ENCODE data around the gene FANCE.
"Not testable (repeated sequence)": the region's sequence is repeated elsewhere in the genome, so short reads cannot be mapped to it uniquely, and the experiment has no call there.

FANCE gene

DNA sequence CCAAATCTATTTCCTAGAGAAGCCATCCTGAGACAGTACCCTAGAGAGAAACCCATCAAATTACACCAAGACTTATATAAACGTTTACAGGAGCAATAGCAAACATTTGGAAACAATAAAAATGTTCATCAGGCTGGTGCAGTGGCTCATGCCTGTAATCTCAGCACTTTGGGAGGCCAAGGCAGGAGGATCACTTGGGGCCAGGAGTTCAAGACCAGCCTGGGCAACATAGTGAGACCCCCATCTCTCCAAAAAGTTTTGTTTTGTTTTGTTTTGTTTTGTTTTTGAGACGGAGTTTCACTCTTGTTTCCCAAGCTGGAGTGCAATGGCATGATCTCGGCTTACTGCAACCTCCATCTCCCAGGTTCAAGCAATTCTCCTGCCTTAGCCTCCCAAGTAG, 19.4 kb upstream of the FANCE start:
- not testable (repeated sequence) for DNase-seq

DNA sequence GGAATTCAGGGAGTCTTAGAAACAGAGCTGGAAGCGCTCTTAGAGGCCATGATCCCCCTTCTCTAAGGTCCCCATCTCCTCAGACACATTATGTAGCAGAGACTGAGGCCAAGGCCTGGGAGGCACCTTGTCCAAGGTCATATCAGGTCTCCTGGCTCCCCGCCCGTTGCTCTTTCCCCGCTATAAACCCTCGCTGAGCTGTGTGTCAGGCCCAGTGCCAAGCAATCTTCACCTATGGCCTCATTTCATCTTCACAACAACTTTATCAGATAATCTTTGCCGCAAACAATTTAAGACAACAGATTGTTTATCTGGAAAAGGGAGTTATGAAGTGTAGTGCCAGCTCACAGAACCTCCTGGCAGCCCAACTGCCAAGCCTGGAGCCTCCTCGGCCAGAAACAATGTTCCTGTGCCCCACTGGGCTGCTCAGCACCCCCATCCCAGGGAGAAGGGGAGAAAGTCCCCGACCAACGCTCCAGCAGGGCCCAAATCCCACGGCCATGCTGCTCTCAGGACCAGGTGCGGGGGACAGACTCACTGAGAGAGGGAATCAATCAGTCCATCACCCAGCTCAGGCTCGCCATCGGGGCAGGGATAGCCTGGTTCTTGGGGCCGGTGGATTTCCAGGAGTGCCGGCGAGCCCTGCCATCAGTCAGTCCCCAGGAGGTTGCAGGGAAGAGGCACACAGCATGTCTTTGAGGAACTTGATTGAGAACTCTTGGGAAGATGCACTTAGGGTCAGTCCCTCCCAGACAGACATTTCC, 16.9 kb upstream of the FANCE start:
- DNase-seq, result no peak

DNA sequence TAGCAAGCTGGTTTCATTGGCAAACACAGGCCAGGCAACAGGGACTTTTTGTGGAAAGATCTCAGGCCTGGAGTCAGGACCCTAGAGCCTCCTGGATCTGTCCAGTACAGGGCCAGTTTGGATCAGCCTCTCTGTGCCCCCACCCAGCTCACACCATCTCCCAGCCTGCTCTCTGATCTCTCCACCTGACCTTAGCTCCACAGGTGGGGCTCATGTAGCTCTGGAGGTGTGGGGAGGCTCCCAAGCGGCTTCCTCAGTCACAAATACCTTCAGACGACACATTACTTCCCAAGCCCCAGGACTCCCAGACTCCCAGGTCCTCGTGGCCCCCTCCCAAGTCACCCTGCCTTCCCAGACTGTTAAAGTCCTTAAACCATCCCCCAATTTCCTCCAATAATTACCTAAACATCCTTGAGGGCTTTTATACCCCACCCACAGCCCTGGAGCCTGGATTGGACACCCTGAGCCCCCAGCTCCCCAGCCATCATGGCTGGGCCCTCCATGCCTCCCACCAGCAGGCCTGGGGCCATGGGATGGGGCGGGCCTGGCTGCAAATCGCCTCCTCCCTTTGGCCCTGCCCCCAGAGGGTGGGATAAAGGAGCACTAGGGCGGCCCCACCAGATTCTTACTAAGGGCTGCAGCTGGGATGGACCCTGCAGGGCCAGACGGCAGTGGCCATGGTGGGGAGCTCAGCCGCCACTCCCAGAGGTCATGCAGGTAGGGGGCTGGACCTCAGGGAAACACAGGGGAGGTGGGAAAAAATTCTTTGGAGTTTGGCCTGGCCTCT, 15.9 kb upstream of the FANCE start:
- DNase-seq, result no peak

DNA sequence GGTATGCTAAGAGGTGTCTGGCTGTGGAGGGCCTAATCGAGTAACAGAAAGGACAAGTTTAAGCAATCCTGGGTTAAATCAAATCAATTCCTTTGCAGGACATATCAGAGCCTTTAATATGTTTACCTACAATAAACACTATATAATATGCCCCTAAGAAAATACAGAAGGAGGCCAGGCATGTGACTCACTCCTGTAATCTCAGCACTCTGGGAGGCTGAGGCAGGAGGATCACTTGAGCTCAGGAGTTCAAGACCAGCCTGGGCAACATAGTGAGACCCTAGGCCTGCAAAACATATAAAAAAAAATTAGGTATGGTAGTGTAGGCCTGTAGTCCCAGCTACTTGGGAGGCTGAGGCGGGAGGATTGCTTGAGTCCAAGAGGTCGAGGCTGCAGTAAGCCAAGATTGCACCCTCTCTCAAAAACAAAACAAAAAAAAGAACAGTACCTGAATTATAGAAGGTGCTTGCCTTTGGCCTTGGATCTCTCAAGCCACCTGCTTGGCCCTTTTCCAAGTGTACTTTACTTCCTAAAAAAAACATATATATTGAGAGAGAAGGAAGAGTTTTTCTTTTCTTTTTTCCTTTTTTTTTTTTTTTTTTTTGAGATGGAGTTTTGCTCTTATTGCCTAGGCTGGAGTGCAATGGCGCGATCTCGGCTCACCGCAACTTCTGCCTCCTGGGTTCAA, 13.6 kb upstream of the FANCE start:
- not testable (repeated sequence) for DNase-seq

DNA sequence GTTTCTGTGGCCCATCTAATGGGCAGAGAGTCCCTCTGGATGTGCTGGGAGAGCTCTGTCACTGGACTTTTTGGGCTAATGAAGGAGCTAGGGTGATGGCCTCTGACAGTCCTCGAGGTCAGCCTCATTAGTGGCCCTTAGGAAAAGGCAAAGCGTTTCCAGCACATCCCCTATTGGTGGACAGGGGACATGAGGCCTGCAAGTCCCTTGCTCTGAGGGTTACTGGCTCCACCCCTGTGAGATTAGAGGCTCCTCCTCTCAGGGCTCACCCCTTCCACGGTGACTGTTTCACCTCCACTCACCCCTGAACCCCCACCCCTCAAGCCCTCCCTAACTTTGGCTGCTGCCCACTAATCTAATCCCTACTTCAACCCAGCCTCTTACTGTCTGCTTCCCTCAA, 12.8 kb upstream of the FANCE start:
- no peak for DNase-seq

DNA sequence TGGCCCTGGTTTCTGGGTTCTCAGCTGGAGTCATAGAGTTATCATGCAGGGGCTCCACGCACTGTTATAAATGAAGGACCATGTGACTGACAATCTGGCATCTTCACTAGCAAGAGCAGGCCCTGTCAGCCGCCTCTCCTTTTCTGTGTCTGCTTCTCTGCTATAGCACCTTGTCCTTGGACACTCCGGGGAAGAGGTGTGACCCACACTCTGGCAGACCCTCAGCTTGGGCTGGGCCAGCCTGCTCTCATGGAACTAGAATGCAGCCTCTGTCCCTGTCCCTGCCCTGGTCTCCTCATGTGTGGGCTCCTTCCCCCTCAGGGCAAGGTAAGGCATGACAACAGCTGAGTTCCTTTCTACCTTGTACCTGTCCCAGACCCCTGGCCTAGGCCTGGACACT, 10.9 kb upstream of the FANCE start:
- no peak for DNase-seq

DNA sequence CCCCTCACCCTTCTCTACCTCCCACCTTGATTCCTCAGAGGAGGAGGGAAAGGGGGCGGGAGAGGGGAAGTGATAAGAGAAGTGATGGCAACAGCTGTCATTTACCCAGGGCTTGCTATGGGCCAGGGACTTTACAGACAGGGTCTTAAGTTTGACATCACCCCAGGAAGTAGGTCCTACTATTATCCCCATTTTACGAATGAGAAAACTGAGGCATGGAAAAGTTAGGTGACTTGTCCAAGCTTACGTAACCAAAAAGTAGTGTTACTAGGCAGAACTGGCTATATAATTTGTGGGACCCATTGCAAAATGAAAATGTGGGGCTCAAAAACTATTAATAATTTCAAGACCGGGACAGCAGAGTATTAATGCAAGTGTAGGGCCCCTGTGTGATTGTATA, 10.5 kb upstream of the FANCE start:
- no peak for DNase-seq

DNA sequence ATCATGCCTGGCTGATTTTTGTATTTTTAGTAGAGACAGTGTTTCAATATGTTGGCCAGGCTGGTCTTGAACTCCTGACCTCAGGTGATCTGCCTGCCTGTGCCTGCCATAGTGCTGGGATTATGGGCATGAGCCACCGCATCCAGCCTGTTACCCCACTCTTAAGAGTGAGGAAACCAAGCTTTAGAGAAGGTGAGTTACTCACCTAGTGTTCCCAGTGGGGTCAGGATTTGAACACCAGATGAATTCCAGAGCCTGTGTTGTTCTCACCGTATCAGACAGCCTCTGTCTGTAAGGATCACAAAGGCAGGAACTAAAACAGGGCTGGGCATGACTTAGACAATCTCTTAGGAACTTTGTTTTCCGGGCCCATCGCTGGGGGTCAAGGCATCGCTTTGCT, 9.4 kb upstream of the FANCE start:
- no peak for DNase-seq

DNA sequence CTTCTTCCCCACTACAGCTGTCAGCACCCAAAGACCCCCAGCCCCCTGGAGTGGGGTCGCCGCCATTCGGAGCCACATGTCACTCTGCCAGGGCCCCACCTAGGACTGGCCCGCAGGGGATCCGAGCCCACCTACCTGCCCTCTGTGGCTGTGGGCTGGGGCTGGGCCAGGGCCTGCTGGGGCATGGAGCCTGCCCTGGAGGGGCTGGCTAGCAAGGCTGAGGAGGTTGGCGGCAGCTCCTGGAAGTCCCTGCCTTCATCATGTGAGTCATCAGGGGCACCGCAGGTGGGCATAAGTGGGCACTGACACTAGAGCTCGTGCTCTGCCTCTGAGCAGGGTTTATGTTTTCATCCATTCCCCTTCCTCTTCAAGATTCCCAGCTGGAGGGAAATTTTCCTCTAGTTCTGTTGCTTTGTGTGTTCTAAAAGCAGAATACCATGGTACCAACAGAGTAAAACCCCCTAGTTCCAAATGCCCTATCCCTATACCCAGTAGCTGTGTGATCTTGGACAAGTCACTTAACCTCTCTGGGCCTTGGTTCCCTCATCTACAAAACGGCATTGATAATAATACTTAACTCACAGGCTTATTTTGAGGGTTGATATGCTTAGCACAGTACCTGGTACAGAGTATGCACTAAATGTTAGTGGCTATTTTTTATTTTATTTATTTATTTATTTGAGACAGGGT, 8.7 kb upstream of the FANCE start:
- DNase-seq, result no peak

DNA sequence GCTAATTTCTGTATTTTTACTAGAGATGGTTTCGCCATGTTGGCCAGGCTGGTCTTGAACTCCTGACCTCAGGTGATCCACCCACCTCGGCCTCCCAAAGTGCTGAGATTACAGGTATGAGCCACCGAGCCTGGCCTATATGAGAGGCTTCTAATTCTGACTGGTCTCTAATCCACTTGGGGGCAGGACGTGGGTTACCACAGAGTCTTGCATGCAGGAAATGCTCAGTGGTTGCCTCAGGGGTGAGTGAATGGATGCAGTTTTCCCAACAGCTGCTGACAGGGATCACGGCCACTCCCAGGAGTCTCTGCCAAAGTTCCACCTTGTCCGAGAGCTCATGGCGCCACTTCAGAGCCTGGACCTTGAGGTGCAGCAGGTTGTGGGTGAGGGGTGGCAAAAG, 6.4 kb upstream of the FANCE start:
- DNase-seq, result no peak

DNA sequence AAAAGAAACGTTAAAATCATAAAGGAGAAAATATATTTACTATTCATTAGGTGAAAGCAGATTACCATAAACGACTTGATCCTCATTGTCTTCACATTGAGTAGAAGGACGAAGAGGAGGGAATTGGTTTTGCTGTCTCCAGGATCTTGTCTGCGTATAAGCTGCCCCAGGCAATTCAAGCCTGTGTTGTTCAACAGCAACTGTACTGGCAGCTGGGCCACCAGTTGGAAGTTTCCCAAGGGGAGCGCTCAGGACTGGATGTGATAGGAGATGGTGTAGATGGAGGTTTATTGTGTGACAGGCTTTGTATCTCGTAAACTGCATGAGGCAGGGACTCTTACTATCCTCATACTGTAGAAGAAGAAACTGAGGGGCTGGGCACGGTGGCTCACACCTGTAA, 3.9 kb upstream of the FANCE start:
- DNase-seq, result no peak

DNA sequence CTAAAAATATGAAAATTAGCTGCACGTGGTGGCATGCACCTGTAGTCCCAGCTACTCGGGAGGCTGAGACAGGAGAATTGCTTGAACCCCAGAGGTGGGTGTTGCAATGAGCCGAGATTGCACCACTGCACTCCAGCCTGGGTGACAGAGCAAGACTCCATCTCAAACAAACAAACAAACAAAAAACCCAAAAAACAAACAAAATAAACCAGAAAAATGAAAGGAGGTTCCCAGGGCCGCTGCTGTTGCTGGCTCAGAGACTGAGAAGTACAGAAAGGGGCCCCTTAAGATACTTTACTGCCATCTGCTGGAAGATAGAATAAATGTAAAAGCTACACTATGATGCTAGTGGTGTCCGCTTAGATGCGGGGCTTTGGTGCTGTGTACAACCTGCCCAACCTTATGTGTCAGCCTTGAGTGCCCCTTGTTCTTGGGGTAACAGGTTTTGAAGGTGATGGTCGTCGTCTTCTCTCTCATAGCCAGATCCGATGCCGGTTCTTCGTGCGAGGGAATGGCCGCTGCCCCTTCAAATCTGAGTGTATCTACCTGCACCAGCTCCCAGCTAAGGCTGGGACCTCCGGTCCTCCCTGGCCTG, 2.8 kb upstream of the FANCE start:
- peak in 7 of 14 donors; percentile 11 to 65 (median 18) for DNase-seq

DNA sequence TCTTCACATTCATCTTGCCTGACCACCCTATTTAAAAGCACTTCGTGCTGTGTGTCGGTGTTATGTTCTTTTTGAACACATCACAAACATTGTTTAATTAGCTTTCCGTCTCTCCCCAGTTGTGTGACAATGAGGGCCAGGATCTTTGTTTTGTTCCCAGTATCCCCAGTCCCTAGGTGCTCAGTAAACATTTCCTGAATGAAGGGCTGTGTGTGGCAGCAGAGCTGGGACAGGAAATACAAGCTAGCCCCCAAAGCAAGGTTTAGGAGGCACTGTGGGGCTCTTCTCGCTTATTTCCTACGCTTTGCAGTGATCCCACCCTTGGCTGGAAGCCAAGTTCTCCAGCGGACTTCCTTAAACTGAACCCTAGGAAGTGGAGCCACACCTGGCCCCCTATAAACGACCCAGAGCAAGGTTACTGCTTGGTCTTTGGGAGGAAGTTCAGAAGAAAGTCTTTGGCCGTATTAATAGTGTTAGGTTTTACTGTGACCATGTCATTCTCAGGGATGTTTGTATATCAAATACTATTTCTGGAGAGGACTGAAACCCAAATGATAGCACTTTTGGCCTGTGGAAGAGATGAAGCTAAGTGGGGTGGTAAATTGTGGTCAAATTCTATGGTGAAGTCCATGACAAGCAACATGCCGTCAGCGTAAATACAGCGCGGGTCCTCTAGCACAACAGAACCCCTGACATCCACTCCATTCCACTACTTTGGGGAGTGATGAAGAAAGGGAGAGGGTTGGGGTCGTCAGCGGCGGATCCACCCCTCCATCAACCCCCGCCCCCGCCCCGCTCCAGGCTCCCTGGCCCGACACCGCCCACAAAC, 570 bp upstream of the FANCE start:
- no peak for DNase-seq

DNA sequence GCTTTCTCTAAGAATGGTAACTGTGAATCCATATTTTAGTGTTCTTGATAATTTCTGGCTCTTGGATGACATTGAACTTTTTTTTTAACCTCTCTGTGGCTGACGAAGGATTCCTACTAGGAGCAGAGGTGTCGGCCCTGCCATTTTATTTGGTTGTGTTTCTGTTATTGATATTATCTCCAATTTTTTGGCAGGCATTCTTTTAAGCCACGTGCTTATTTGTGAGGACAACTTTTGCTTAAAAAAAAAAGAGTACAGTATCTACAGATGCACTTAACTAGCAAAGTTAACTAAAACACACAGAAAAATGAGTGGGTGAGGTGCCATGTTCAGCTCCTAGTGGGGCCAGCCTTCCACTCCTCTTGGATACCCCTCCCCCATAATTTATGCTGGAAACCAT, 1.1 kb downstream of the FANCE start:
- no peak for DNase-seq

DNA sequence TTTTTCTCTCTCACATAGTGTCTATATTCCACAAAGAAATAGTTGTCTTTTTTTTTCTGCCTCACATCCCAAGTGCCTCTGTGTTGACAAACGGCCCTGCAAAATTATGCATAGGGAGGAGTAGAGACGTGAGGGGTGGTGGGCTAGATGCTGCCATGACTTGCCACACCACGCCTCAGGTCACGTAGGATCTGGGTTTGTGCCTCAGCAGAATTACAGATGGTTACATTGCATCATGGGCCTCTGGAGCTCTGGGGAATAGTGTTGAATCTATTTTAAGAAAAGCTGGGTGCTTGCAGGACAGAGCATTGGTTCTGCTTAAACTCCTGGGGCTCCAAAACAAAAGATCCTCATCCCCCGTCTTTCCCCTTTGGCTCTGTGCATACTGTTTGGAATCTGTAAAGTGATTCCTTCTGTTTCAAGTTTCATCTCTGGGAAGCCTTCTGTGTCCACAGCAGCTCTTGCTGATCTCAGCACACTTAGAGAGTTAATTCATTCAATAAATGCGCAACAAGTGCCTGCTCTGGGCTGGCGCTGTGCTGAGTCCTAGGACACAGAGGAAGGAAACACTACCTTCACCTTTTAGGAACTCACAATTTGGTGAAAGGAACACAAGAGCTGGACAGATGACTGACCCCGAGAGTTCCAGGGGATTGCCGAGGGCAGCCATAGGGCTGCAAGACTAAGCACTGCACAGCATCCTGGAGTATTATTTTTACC, 2.4 kb downstream of the FANCE start:
- DNase-seq, result no peak

DNA sequence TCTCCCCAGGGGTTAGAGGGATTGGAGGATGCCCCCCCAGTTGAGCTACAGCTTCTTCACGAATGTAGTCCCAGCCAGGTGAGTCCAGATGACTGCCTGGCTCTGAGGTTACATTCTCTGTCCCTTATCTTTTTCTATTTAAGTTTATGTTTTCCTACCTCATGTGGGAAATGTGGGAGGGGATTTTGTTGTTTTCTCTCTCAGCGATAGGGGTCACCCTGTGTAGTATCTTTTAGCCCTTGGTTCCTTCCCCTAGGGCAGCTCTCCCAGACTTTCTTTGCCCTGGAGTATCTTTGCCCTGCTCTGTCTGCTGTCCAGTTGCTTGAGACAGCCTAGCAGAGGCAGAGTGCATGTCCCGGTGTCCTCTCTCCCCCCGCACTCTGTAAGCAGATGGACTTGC, 5.8 kb downstream of the FANCE start:
- no peak for DNase-seq

DNA sequence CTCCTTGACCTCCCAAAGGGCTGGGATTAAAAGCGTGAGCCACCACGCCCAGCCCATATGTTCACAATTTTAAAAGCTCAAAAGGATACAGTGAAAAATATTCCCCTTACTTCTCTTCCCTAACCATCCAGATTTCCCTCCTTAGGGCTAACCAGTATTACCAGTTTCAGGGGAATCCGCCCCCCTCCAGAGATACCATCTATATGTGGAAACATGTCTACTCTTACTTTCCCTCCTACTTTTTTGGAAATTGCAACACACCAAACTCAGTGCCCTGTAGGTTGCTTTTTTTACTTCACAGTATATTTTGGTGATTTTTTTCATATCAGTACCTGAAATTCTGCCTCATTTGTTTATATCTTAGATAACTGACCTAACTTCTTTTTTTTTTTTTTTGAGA, 9.1 kb downstream of the FANCE start:
- no peak for DNase-seq

DNA sequence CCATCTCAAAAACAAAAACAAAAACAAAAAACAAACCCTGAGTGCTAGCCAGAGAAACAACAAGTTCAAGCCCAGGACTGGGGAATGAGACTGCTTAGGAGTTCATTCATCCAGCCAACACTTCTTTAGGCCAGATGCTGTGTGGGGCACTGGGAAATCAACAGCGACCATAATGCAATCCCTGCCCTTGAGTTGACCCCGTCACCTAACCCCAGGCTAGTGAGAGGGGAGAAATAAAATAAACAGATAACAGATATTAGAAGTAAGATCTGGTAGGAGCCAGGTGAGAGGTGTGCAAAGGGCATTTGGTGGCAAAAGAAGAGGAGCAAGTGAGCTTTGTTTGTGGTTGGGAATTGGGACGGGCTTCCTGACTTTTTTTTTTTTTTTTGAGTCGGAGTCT, 11.2 kb downstream of the FANCE start:
- no peak for DNase-seq

DNA sequence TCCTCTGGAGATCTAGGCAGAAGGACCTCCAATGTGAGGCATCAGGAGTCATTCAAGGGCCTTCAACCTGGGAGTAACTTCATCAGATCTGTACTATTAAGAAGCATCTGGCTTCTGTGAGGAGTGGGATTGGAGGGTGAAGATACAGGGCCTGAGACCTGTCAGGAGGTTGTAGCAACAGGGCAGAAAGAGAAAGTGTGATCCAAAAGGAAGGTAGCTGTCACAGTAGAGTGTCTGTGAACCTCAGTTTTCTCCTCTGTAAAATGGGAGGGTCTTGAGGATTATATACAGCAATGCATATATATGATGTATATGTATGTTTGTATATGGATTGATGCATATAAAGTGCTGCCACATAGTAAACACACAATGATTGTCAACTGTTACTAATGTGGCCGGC, 13.5 kb downstream of the FANCE start:
- DNase-seq, result no peak

DNA sequence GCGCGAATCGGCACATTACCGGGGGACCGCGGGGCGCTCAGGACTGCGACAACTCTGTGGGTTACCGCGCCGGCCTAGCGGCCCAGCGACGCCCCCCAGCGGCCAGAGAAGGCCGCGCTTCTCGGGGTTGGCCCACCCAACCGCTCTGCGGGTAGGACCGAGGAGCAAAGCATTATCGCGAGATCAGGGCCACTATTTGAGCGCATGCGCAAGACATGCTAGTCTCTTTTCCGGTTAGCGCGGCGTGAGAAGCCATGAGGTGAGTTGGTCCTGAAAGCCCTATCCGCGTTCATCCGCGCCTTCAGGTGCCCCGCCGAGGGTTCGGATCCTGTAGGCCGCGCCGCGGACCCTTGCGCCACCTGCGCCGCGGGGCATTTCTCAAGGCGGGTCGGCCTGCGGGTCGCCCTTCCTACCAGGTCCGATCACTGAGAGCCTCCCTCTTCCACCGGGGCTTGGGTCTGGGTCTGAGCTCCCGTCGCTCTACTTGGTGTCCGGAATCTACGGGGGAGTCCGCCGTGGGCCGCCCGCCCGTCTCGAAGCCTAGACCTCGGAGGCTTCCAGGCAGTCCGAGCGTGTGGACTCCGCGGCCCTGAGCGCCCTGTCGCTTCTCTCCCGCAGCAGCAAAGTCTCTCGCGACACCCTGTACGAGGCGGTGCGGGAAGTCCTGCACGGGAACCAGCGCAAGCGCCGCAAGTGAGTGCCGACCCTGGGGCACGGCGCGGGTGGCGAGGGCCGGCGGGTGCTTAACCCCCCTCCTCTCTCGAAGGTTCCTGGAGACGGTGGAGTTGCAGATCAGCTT, 16.2 kb downstream of the FANCE start, which contains the start of gene RPL10A:
RPL10A (plus strand) TSS at position 221 of the 799 bp plus-strand sequence; CDS start at position 255, 34 bp downstream.
- DNase-seq, result peak; percentile 63 to 94 (median 91)
